ENCODE measurements around the gene SPHK2. TPM values are rescaled to one million over a fixed set of nuclear protein-coding genes. Genes with fewer than 3 reads are reported as not detected.
"Not testable (repeated sequence)": the region's sequence is repeated elsewhere in the genome, so short reads cannot be mapped to it uniquely, and the experiment has no call there.

SPHK2 gene
- polyA plus RNA-seq, 2 of the 4 experiments (the other 2 are of a cell fraction): 6.1 to 18.3 TPM

- no peak for TF ChIP-seq POLR2AphosphoS2 (conservative IDR thresholded peaks at IDR 0.05; ENCODE audit: low read length)
- no peak for TF ChIP-seq MYC (IDR thresholded peaks at IDR 0.05; ENCODE audit: borderline replicate concordance, low read length)
- TF ChIP-seq SMC3 (IDR thresholded peaks at IDR 0.05): no peak
- TF ChIP-seq ZFP36 (IDR thresholded peaks at IDR 0.05; ENCODE audit: borderline replicate concordance, partially characterized antibody): peak; percentile 93
- no peak for TF ChIP-seq ESRRA (IDR thresholded peaks at IDR 0.05; ENCODE audit: borderline replicate concordance, low read length)
- TF ChIP-seq MAFK (IDR thresholded peaks at IDR 0.05; ENCODE audit: partially characterized antibody): no peak
- TF ChIP-seq SREBF2 (IDR thresholded peaks at IDR 0.05): no peak
- TF ChIP-seq, protein P1, sequence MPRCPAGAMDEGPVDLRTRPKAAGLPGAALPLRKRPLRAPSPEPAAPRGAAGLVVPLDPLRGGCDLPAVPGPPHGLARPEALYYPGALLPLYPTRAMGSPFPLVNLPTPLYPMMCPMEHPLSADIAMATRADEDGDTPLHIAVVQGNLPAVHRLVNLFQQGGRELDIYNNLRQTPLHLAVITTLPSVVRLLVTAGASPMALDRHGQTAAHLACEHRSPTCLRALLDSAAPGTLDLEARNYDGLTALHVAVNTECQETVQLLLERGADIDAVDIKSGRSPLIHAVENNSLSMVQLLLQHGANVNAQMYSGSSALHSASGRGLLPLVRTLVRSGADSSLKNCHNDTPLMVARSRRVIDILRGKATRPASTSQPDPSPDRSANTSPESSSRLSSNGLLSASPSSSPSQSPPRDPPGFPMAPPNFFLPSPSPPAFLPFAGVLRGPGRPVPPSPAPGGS (IDR thresholded peaks at IDR 0.05): no peak
Observed at GRCh38 chr19:48571378-48572162, 47.7 kb upstream of the SPHK2 start (continued).

DNA sequence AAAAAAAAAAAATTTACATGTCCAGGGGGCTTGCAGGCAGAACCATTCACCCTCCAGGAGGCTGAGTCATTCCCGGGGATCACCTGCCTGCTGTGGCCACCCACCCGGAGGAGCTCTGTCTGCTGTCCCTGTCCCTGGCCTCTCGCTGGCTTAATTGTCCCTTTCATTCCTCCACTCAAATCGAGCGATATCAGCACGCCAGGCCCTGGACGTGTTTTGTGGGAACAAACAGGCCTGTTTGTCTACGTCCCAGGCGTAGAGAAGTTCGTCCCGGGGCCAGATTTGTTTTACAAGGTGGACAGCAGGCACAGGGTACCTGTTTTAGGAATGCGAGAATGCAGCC lies 46.2 kb upstream of the SPHK2 start:
- ATAC-seq (no peak), DNase-seq (ENCODE audit: low read depth in 1 of 2, low spot score in 1 of 2) (no peak), FAIRE-seq (no peak)
- peaks cover 58% of the 10 kb centered on the region for H3K4me1 ChIP-seq
- TF ChIP-seq JUN (IDR thresholded peaks at IDR 0.05) (no peak), SMC3 (IDR thresholded peaks at IDR 0.05) (no peak), KDM1A (IDR thresholded peaks at IDR 0.05; ENCODE audit: low read depth) (no peak), CBX8 (IDR thresholded peaks at IDR 0.05) (no peak), KDM5A (IDR thresholded peaks at IDR 0.05) (no peak), EHF (CRISPR knock-in tag; IDR thresholded peaks at IDR 0.05) (no peak), ZSCAN20 (CRISPR knock-in tag; IDR thresholded peaks at IDR 0.05) (no peak), NR3C1 (IDR thresholded peaks at IDR 0.05) (no peak), POLR2AphosphoS2 (conservative IDR thresholded peaks at IDR 0.05; ENCODE audit: low read length) (no peak), CHD2 (IDR thresholded peaks at IDR 0.05; ENCODE audit: low read length, partially characterized antibody) (no peak), ZC3H11A (IDR thresholded peaks at IDR 0.05) (no peak), EHMT2 (IDR thresholded peaks at IDR 0.05; ENCODE audit: low read depth) (no peak), FOSB (CRISPR knock-in tag; IDR thresholded peaks at IDR 0.05) (no peak)
- no peak overlapping the region for H3K4me3 ChIP-seq
- H3K9me3 ChIP-seq: no peaks in the 10 kb centered on the region
- 67% methylated on average over 12 of the region's 12 CpGs for WGBS (ENCODE audit: missing lambda C conversion rate)
- ChIA-PET CTCF (interaction anchor here (1.2 to 21.8 kb wide), 9 partner anchors 12 to 219 kb away, joined by 3 to 618 read pairs (median 3); no protein-coding TSS in a partner anchor), POLR2A (interaction anchor here (1.5 kb wide), 1 partner anchor 15 kb away, joined by 4 read pairs; no protein-coding TSS in a partner anchor)
- peak overlapping the region; percentile 97 to 100 for H3K27ac ChIP-seq
- peak overlapping the region; percentile 11; the same call in 2 of the 3 replicates for H3K4me2 ChIP-seq

DNA sequence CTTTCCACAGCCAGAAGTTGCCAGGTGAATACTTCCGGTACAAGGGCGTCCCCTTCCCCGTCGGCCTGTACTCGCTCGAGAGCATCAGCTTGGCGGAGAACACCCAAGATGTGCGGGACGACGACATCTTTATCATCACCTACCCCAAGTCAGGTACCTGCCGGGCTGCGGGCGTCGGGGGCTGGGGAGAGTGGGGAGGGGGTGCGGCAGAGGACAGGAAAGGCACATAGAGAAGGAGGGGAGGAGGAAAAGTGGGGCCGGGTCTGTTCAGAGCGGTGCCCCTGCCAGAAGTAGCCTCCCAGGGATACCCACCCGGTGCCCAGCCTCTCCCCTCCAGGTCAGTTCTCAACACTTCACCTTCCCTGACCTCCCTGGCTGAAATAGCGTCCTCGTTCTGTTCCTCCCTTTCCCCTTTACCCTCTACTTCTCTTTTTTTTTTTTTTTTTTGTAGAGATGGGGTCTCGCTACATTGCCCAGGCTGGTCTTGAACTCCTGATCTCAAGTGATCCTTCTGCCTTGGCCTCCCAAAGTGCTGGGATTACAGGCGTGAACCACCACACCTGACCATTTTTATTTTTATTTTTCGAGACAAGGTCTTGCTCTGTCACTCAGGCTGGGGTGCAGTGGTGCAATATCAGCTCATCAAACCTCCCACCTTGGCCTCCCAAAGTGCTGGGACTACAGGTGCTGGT lies 43.2 kb upstream of the SPHK2 start:
- POLR2A ChIA-PET: interaction anchor here (1.4 kb wide), 1 partner anchor 23 kb away, joined by 4 read pairs; no protein-coding TSS in a partner anchor
- FAIRE-seq (no peak), DNase-seq (ENCODE audit: low read depth in 1 of 2, low spot score in 1 of 2) (no peak), ATAC-seq (no peak)
- Histone ChIP-seq H3K4me2 (no peak overlapping the region), H3K27ac (peak overlapping the region; percentile 29 to 97; a peak in 4 of 6 replicates), H3K4me1 (peaks cover 41% of the 10 kb centered on the region), H3K4me3 (no peak overlapping the region), H3K9me3 (no peaks in the 10 kb centered on the region)
- WGBS (ENCODE audit: missing lambda C conversion rate): 89% methylated on average over 23 of the region's 23 CpGs
- CTCF ChIA-PET: interaction anchor here (1.0 to 21.8 kb wide), 6 partner anchors 9 to 225 kb away, joined by 3 to 618 read pairs (median 8); no protein-coding TSS in a partner anchor
- TF ChIP-seq KDM5A (IDR thresholded peaks at IDR 0.05): no peak
- TF ChIP-seq, protein P2, sequence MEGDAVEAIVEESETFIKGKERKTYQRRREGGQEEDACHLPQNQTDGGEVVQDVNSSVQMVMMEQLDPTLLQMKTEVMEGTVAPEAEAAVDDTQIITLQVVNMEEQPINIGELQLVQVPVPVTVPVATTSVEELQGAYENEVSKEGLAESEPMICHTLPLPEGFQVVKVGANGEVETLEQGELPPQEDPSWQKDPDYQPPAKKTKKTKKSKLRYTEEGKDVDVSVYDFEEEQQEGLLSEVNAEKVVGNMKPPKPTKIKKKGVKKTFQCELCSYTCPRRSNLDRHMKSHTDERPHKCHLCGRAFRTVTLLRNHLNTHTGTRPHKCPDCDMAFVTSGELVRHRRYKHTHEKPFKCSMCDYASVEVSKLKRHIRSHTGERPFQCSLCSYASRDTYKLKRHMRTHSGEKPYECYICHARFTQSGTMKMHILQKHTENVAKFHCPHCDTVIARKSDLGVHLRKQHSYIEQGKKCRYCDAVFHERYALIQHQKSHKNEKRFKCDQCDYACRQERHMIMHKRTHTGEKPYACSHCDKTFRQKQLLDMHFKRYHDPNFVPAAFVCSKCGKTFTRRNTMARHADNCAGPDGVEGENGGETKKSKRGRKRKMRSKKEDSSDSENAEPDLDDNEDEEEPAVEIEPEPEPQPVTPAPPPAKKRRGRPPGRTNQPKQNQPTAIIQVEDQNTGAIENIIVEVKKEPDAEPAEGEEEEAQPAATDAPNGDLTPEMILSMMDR (IDR thresholded peaks at IDR 0.05): no peak
- no peak for TF ChIP-seq JUNB (IDR thresholded peaks at IDR 0.05)
- no peak for TF ChIP-seq KDM1A (IDR thresholded peaks at IDR 0.05; ENCODE audit: low read depth)
- no peak for TF ChIP-seq RNF2 (IDR thresholded peaks at IDR 0.05; ENCODE audit: borderline replicate concordance, low read depth)
- TF ChIP-seq HOXA7 (CRISPR knock-in tag; IDR thresholded peaks at IDR 0.05): no peak
- TF ChIP-seq ZNF302 (CRISPR knock-in tag; IDR thresholded peaks at IDR 0.05): no peak
- no peak for TF ChIP-seq POLR2AphosphoS2 (conservative IDR thresholded peaks at IDR 0.05; ENCODE audit: low read length)
- no peak for TF ChIP-seq POLR2A (IDR thresholded peaks at IDR 0.05; ENCODE audit: low read length)
- TF ChIP-seq RARB (CRISPR knock-in tag; IDR thresholded peaks at IDR 0.05): no peak
- no peak for TF ChIP-seq MAZ (IDR thresholded peaks at IDR 0.05; ENCODE audit: borderline replicate concordance, low read depth, low read length)

DNA sequence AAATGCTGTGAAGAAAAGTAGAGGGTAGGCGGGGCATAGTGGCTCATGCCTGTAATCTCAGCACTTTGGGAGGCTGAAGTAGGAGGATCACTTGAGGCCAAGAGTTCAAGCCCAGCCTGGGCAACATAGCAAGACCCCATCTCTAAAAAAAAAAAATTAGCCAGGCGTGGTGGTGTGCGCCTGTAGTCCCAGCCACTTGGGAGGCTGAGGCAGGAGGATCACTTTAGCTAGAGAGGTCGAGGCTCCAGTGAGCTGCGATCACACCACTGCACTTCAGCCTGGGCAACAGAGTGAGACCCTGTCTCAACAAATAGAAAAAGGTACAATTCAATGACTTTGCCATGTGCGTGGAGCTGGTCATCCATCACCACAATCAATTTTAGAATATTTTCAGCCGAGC lies 41.4 kb upstream of the SPHK2 start:
- DNase-seq (ENCODE audit: low read depth in 1 of 2, low spot score in 1 of 2); ATAC-seq; H3K4me2 ChIP-seq; H3K4me3 ChIP-seq; H3K9me3 ChIP-seq; FAIRE-seq: not testable (repeated sequence)
- peak overlapping the region in 1 of 2 experiments; percentile 13; a peak in 2 of 6 replicates for H3K27ac ChIP-seq
- peaks cover 30% of the 10 kb centered on the region for H3K4me1 ChIP-seq
- 94% methylated on average over 7 of the region's 7 CpGs for WGBS (ENCODE audit: missing lambda C conversion rate)
- CTCF ChIA-PET: interaction anchor here (0.6 to 21.8 kb wide), 4 partner anchors 10 to 88 kb away, joined by 4 to 618 read pairs (median 6); no protein-coding TSS in a partner anchor
- POLR2A ChIA-PET: interaction anchor here (0.6 kb wide), 1 partner anchor 215 kb away, joined by 4 read pairs; no protein-coding TSS in a partner anchor

Measured in A549 (cell line).